Endothelial cell (in vitro differentiated cells): Measurements from ENCODE around the gene KCNQ1OT1. TPM values are rescaled to one million over a fixed set of nuclear protein-coding genes. Genes with fewer than 3 reads are reported as not detected.

Experiments
- DNase-seq: peaks from one replicate; pipeline ENCODE4 v3.0.0; 2021; ENCODE audit warnings: low spot score
- H3K27ac Mint-ChIP-seq: one replicate; pipeline ENCODE4 v1.8.0; 2021; ENCODE audit warnings: mixed read lengths, inconsistent platforms; ENCODE audit not compliant: unreplicated experiment
- H3K27me3 Mint-ChIP-seq: one replicate; pipeline ENCODE4 v1.8.0; 2021; ENCODE audit warnings: mild to moderate bottlenecking, moderate library complexity, mixed read lengths, inconsistent platforms; ENCODE audit not compliant: unreplicated experiment
- H3K36me3 Mint-ChIP-seq: one replicate; pipeline ENCODE4 v1.8.0; 2021; ENCODE audit warnings: mild to moderate bottlenecking, low read depth, mixed read lengths, inconsistent platforms; ENCODE audit not compliant: unreplicated experiment
- H3K4me1 Mint-ChIP-seq: one replicate; pipeline ENCODE4 v1.8.0; 2021; ENCODE audit warnings: mild to moderate bottlenecking, mixed read lengths, inconsistent platforms; ENCODE audit not compliant: unreplicated experiment
- H3K4me3 Mint-ChIP-seq: one replicate; pipeline ENCODE4 v1.8.0; 2021; ENCODE audit warnings: mild to moderate bottlenecking, mixed read lengths, inconsistent platforms; ENCODE audit not compliant: unreplicated experiment
- H3K9me3 Mint-ChIP-seq: one replicate; pipeline ENCODE4 v1.8.0; 2021; ENCODE audit warnings: mixed read lengths, inconsistent platforms; ENCODE audit not compliant: unreplicated experiment
- total RNA-seq: library from RNA; stranded (reverse); fragmentation: NEBNext Ultra II Directional; extraction: Animal tissue kit (Norgen Biotek cat#: 25700); gene quantifications from one replicate; pipeline ENCODE4 v1.2.1, GENCODE V29; 2021; ENCODE audit not compliant: unreplicated experiment
- TF ChIP-seq, protein P1 (sequence below): fragments of 200-600 bp; sonication (generic); IDR thresholded peaks from one replicate; pipeline ENCODE4 v1.5.0; 2021; ENCODE audit warnings: antibody characterized with exemption; ENCODE audit not compliant: unreplicated experiment

KCNQ1OT1 gene
- total RNA-seq, 1 donor from 2014 or later: 1.2 TPM

DNA sequence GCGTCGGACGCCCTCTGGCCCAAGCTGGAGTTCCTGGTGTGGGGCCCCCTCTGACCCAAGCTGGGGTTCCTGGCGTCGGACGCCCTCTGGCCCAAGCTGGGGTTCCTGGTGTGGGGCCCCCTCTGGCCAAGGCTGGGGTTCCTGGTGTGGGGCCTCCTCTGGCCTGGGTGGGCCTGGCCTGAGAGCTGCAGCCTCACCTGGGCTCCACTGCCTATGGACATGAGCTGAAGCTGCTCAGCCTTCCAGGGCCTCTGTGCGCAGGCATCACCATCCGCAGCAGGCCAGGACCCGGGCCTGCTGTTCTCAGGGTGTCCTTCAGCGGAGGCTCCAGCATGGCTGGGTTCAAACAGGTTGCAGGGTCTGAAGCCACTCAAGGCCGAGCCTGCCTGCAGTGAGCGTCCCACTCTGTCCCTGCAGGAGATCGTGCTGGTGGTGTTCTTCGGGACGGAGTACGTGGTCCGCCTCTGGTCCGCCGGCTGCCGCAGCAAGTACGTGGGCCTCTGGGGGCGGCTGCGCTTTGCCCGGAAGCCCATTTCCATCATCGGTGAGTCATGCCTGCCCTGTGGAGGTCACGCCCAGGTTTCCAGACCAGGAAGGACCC is 129.5 kb downstream of the KCNQ1OT1 start:
- no peak for DNase-seq

DNA sequence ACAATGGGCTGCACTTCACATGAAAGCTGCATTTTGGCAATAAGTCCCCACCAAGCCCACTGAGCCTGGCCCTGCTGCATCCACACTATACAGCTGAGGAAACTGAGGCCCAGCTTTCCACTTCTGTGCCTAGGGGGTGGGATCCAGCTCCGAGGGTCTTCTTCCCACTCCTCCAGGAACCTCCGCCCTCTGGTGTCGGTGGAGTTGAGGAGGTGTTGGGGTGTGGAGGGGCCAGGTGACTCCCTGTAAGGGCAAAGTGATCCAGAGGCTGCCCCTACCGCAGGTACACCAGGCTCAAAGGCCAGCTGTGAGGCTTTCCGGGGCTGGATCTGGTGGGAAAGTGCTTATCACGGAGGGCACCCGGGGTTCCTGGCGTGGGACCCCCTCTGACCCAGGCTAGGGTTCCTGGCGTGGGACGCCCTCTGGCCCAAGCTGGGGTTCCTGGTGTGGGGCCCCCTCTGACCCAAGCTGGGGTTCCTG is 130.0 kb downstream of the KCNQ1OT1 start:
- Mint-ChIP-seq H3K4me1 (no peaks in the 10 kb centered on the region), H3K27me3 (peaks cover 4% of the 10 kb centered on the region), H3K4me3 (no peak overlapping the region), H3K36me3 (no peaks in the 10 kb centered on the region), H3K9me3 (no peaks in the 10 kb centered on the region), H3K27ac (no peak overlapping the region)
- no peak for DNase-seq
- TF ChIP-seq, protein P1, sequence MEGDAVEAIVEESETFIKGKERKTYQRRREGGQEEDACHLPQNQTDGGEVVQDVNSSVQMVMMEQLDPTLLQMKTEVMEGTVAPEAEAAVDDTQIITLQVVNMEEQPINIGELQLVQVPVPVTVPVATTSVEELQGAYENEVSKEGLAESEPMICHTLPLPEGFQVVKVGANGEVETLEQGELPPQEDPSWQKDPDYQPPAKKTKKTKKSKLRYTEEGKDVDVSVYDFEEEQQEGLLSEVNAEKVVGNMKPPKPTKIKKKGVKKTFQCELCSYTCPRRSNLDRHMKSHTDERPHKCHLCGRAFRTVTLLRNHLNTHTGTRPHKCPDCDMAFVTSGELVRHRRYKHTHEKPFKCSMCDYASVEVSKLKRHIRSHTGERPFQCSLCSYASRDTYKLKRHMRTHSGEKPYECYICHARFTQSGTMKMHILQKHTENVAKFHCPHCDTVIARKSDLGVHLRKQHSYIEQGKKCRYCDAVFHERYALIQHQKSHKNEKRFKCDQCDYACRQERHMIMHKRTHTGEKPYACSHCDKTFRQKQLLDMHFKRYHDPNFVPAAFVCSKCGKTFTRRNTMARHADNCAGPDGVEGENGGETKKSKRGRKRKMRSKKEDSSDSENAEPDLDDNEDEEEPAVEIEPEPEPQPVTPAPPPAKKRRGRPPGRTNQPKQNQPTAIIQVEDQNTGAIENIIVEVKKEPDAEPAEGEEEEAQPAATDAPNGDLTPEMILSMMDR: no peak

More for the DNA sequence above, 129.5 kb downstream of the KCNQ1OT1 start:
- no peak overlapping the region for H3K4me3 Mint-ChIP-seq
- H3K4me1 Mint-ChIP-seq: no peaks in the 10 kb centered on the region
- H3K9me3 Mint-ChIP-seq: no peaks in the 10 kb centered on the region
- H3K27me3 Mint-ChIP-seq: peaks cover 4% of the 10 kb centered on the region
- H3K36me3 Mint-ChIP-seq: no peaks in the 10 kb centered on the region
- no peak overlapping the region for H3K27ac Mint-ChIP-seq
- TF ChIP-seq, protein P1: no peak

DNA sequence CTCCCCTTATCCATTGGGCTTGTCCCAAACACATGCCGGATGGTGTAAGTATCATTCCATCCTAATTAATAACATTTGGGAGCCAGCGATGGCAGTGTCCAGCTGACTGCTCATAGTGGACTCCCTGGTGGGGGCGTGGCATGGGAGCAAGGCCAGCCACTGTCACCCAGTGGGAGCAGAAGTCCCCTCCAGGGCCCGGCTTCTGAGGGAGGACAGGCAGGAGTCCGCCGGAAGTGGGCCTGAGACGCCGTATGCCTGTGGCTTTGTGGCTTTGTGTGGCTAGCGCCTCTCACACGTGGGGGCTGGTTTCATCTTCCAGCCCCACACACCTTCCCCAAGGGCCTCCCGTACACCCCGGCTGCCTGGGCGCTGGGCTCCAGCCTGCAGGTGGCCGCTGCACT is 130.5 kb downstream of the KCNQ1OT1 start:
- no peak overlapping the region for H3K4me3 Mint-ChIP-seq
- DNase-seq: no peak
- no peaks in the 10 kb centered on the region for H3K36me3 Mint-ChIP-seq
- peaks cover 4% of the 10 kb centered on the region for H3K27me3 Mint-ChIP-seq
- no peaks in the 10 kb centered on the region for H3K9me3 Mint-ChIP-seq
- TF ChIP-seq, protein P1: no peak
- H3K27ac Mint-ChIP-seq: no peak overlapping the region
- no peaks in the 10 kb centered on the region for H3K4me1 Mint-ChIP-seq

DNA sequence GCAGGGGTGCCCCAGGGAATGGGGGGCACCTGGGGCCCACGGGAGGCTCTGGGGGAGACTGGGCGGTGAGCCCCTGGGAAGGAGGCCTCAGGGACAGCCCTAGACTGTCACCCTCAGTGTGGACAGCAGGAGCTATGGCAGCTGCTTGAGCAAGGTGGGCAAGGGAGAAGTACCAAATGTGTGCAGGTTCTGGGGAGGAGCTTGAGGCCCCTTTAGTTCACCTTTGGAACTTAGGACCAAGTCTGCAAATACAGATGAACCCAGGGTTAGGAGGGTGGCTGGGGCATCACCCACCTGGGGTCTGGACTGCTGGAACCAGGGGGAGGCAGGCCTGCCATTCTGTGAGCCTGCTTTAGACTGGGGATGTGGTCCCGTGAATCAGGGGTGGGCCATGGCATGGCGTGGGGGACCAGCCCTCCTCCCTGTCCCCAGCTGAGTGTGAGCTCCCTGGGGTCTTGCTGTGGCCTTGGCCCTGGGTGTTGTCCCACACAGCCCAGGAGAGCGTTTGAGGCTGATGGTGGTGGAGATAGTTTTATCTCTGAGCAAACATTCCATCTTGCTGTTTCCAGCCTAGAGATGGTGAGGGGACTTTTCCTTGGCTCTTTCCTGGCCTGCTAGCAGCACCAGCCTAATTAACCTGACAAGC is 132.6 kb downstream of the KCNQ1OT1 start:
- Mint-ChIP-seq H3K36me3 (no peaks in the 10 kb centered on the region), H3K9me3 (no peaks in the 10 kb centered on the region), H3K4me1 (no peaks in the 10 kb centered on the region), H3K4me3 (no peak overlapping the region), H3K27me3 (peaks cover 4% of the 10 kb centered on the region), H3K27ac (no peak overlapping the region)
- no peak for DNase-seq
- TF ChIP-seq, protein P1: no peak

DNA sequence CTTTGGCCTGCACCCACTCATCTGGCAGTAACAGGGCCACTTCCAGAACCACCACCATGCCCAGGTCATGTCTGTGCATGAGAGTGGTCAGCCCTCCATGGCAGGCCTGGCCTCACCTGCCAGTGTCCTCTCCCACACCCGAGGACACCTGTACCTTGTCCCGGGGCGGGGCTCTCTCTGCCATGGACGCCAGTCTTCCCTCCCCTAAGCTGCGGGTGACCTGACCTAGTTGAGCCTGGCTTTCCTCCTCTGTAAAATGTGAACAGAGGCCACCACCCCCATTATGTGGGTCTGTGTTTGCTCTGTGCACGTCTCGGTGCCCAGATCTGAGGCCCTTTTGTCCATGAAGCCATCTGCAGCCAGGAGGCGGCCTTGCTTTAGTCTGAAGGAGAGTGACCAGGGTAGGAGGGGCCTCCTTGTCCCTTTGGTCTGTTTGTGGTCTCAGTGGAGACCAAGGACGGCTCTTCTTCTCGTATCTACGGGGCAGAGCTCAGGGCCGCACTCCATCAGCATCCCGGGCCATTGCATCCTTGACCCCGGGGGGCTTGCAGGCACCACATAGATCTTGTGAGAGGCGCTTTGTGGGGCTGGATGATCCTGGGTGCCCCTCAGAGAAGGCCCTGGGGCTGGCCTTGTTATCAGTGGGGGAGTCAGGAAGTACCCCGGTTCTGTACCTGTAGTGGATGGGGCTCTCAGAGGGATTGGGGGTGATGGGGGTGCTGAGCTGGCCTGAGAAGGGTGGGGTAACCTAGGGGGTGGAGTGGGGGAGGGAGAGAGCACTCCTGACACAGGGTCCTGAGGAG is 133.4 kb downstream of the KCNQ1OT1 start:
- Mint-ChIP-seq H3K4me3 (no peak overlapping the region), H3K36me3 (no peaks in the 10 kb centered on the region), H3K4me1 (no peaks in the 10 kb centered on the region), H3K9me3 (no peaks in the 10 kb centered on the region), H3K27me3 (peaks cover 4% of the 10 kb centered on the region), H3K27ac (no peak overlapping the region)
- TF ChIP-seq, protein P1: no peak
- no peak for DNase-seq
